HG03103 (cell line): ENCODE data around the gene TSFM.

ENCODE experiments used
- ATAC-seq: cut with Tn5 transposase; IDR thresholded peaks from one replicate; pipeline ENCODE4 v1.9.1; 2021; ENCODE audit warnings: low read depth; ENCODE audit not compliant: unreplicated experiment

Gene TSFM

DNA sequence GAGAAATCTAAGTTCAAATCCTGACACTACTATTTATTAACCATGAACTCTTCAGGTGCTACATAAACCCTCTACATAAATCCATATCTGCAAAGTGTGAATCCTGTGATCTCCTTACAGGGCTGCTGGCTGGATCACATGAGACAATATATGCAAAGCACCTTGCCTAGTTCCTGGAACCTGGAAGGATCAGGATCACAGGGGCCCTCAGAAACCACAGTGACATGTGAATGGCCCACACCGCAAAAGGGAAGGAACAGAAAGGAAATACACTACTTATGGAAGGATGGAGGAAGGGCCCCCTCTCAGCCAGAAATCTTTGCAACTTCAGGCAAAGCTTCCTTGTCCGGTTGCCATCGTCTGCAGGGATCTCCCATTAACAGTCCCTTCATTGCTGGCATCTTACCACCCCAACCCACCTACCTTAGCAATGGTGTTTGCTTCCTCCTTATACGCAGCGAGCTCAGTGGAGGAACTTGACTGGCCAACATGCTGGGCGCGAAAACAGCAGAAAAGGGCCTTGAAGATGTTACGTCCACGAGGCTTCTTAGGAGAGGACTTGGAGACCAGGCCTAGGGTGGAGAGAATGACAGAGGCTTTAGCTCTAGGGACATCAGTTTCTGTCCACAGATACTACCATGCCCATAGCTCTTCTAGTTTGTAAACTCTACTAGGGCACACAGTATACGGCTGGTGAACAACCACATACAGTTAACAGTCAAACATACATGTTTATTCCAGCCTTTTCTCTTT, 46.6 kb downstream of the TSFM start:
- ATAC-seq: no peak

DNA sequence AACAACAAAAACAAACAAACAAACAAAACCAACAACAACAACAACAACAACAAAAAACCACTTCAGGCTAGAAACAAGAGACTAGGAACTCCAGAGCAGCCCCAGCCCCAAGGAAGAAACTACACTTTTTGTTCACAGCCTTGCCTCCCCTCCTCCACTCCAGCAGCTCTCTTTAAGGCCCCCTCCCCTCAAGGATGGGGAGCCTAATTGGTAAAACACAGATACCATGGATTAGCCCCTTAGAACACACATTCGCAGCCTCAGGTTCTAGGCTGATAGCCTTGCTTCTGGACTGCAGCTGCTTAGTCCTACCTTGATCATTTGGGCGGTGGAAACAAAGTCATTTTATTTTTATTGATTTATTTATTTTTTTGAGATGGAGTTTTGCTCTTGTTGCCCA, 47.8 kb downstream of the TSFM start:
- no peak for ATAC-seq

DNA sequence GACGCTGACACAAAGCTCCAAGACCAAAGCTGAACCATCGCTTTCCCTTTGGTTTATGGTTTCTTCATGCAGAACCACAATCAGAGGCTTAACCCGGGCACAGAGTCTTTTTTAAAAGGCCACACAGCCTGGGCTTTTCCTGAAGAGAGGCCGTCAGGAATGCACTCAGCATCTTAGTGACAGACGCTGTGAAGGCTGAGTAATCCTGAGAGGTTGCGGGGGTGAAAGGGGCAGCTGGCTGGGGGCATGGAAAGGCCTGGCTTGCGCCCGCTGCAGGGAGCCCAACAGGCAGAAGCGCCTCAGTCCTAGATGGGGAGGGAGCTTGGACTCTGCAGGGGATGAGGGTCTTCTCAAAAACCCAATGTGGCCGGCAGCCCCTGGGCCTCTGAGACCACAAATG, 50.4 kb downstream of the TSFM start:
- no peak for ATAC-seq

DNA sequence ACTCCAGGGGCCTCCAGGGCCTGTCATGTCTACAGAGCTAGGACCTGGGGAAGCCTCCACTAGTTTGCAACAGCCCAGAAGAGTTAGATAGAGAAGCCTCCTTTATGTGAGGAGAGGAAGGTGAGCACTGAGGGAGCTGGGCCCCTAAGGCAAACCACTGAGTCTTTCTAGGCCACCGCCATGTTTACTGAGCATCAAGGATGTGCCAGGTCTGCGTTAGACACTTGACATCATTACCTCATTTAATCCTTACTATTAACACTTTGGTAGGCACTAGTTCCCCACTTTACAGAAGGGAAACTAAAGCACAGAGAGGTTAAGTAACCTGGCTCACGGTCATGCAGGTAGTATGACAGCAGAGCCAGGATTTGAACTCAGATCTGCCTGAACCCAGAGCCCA, 51.1 kb downstream of the TSFM start:
- no peak for ATAC-seq

DNA sequence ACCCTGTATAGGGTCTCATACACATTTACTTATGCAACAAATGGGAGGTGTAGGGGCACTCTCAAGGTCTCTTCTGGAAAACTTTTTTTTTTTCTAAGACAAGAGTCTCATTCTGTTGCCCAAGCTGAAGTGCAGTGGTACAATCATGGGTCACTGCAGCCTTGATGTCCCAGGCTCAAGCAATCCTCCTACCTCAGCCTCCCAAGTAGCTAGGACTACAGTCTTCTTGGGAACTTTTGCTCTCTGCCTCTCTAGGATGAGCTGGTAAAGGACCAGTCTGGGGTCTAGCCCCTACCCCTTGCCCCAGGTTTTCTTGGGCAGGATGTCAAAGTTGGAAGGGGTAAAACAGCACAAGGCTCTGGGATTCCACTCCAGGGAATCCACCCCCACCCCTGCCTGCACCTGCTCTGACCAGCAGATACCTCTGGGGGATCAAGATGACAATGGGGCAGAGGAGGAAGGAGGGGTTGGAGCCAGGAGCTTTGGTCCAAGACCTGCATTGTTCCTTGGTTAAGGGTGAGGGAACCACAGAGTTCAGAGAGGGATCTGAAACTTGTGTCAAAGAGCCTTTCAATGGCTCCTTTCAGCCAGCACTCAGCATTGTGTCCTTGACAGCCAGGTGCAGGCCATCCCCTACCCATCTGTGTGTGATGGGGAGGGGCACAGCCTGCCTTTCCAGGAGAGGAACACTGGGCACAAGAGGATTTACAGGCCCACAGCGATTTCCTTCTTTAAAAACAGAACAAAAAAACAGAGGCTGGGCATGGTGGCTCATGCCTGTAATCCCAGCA, 51.7 kb downstream of the TSFM start:
- ATAC-seq: no peak

GRCh38 chr12:57835366-57836288, 53.0 kb downstream of the TSFM start:
- no peak for ATAC-seq

- ATAC-seq: peak; percentile 48
Observed at GRCh38 chr12:57836442-57837375, 54.1 kb downstream of the TSFM start.

GRCh38 chr12:57837864-57838562, 55.4 kb downstream of the TSFM start:
- ATAC-seq: no peak

DNA sequence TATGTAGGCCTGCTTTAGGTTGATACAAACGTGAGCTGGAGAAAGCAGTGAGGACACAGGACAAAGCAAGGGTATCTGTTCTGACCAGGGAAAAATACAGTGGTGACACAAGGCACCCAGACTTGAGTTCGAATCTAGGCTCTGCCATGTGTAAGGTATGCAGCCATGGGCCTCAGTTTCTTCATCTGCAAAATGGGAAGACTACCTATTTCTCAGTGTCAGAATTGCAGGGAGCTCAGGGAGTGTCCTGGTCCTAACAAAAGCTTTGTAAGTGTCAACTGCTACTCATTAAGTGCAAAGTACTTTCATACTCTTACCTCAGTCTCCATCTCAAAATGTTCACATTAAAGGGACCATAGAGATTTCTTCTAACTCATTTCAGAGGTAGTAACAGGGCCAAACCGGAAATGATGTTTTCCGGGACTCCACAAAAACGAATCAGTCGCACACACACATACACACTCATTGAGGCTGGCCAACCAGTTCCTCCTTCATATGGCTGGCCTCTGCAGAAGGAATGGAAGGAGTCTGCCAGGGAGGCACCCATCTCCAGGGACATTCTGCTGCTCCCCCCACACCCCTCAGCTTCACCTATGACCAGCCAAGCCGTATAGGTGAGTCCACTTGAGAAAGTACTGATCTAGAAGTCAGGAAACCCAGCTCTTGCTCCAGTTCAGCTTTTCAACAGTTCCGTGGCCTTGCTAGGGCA, 56.2 kb downstream of the TSFM start:
- peak; percentile 33 for ATAC-seq

- no peak for ATAC-seq
Observed at GRCh38 chr12:57839996-57840395, 57.4 kb downstream of the TSFM start.

GRCh38 chr12:57840726-57841125, 58.1 kb downstream of the TSFM start:
- ATAC-seq: no peak

- ATAC-seq: no peak
Observed at GRCh38 chr12:57841445-57841844, 58.9 kb downstream of the TSFM start.

GRCh38 chr12:57842342-57843294, 60.0 kb downstream of the TSFM start:
- ATAC-seq: no peak

- ATAC-seq: no peak
Observed at GRCh38 chr12:57844709-57845477, 62.3 kb downstream of the TSFM start.

DNA sequence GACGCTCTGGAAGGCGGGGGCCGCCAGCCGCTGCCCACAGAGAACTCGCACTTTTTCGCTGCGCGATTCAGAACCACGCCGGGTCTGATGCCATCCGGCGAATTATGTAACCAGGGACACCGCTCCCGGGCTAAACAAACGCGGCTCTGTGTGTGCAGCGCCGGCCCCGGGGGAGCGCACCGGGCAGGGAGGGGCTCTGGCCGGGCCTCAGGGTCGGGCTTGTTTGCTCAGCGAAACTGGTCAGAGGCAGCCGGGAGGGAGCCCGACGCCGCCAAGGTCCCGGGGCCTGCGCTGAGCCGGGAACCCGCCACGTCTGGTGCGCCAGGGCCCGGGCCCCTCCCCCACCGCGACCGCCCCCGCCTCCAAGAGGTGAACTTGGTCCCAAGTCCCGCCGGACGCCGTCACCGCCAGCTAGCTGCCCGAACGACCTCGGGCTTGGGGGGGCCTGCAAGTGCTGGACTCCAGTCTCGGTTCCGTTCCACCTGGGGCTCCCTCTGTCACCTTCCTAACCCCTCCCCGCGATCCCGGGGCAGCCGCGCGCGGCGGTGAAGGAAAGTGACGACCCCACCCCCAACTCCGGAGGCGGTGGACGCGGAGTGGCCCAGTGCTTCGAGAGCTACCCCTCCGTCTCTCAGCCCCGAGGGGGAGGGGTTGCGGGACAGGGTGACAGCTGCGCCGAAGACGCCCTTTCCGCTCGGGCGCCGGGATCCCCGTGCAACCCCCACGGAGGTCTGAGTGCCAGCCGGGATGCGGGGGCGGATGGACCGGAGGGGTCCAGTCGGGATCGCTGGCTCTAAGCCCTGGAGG, 63.1 kb downstream of the TSFM start:
- no peak for ATAC-seq

DNA sequence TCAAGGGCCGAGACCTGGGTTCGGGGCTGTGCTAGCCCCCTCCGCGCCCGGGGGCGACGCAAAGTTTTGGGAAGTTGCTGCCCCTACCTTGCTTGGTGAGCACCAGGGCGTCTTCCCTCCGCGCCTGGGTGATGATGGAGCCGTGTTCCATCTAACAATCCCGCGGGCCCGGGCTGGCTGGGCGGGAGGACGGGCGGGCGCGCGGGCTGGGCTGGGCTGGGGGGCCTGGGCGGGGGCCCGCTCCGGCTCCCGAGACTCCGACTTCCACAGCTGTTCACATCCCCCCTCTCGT, 63.6 kb downstream of the TSFM start:
- ATAC-seq: no peak
